GM06990 (cell line): ENCODE measurements around the gene CFLAR.

ENCODE experiments used
- DNase-seq: peaks from one replicate; pipeline ENCODE4 v3.0.0-alpha.2; 2011; ENCODE audit not compliant: insufficient read length; ENCODE audit errors: extremely low read depth
- H3K27me3 ChIP-seq: replicated peaks from 2 replicates; pipeline ENCODE4 v1.6.0; 2011; ENCODE audit warnings: low read length; ENCODE audit not compliant: control insufficient read depth, insufficient read depth
- H3K36me3 ChIP-seq: 2 replicates; pipeline ENCODE4 v1.5.1; 2011; ENCODE audit warnings: low read length; ENCODE audit not compliant: control insufficient read depth, insufficient read depth
- H3K4me3 ChIP-seq: replicated peaks from 2 replicates; pipeline ENCODE4 v1.5.1; 2011; ENCODE audit warnings: low read depth, mild to moderate bottlenecking, control low read depth, low read length
- TF ChIP-seq, protein P1 (sequence below): IDR thresholded peaks from 2 replicates; pipeline ENCODE4 v1.5.1; 2011; ENCODE audit warnings: low read length, control low read depth, mild to moderate bottlenecking, inconsistent platforms; ENCODE audit not compliant: insufficient read depth, poor library complexity, severe bottlenecking

The CFLAR gene

DNA sequence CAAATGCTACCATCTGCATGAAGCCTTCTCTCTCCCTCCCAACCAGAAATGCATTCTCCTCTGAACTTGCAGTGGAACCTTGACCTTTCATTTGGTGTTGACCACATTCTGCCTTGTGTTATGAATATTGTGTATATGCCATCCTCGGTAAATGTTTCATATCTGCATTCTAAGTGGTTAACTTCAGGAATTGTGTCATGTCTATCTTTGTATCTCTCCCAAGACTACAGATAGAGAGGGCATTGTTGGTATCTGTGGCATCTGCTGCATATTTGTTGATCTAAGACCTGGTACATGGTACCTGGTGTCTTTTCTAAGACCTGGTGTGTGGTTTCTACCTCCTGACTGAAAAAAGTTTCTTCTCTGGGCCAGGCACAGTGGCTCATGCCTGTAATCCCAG is 101.0 kb downstream of the CFLAR start:
- H3K27me3 ChIP-seq: no peaks in the 10 kb centered on the region

DNA sequence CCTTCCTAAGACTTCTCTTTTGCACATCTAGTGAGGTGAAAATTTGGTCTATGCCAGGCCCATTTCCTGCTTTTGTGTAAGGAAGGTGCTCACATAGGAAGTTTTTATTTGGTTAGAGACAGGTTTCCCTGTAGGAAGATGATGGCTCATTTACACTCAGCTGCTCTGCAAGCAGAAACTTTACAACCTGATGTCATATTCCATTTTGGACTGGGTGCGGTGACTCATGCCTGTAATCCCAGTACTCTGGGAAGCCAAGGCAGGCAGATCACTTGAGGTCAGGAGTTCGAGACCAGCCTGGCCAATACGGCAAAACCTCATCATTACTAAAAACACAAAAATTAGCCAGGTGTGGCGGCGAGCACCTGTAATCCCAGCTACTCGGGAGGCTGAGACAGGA is 102.8 kb downstream of the CFLAR start:
- no peak for DNase-seq
- Histone ChIP-seq H3K4me3 (no peak overlapping the region), H3K36me3 (no peaks in the 10 kb centered on the region), H3K27me3 (no peaks in the 10 kb centered on the region)
- TF ChIP-seq, protein P1, sequence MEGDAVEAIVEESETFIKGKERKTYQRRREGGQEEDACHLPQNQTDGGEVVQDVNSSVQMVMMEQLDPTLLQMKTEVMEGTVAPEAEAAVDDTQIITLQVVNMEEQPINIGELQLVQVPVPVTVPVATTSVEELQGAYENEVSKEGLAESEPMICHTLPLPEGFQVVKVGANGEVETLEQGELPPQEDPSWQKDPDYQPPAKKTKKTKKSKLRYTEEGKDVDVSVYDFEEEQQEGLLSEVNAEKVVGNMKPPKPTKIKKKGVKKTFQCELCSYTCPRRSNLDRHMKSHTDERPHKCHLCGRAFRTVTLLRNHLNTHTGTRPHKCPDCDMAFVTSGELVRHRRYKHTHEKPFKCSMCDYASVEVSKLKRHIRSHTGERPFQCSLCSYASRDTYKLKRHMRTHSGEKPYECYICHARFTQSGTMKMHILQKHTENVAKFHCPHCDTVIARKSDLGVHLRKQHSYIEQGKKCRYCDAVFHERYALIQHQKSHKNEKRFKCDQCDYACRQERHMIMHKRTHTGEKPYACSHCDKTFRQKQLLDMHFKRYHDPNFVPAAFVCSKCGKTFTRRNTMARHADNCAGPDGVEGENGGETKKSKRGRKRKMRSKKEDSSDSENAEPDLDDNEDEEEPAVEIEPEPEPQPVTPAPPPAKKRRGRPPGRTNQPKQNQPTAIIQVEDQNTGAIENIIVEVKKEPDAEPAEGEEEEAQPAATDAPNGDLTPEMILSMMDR: no peak

More for the DNA sequence above, 101.0 kb downstream of the CFLAR start:
- no peak for DNase-seq
- Histone ChIP-seq H3K36me3 (no peaks in the 10 kb centered on the region), H3K4me3 (no peak overlapping the region)
- TF ChIP-seq, protein P1: no peak

DNA sequence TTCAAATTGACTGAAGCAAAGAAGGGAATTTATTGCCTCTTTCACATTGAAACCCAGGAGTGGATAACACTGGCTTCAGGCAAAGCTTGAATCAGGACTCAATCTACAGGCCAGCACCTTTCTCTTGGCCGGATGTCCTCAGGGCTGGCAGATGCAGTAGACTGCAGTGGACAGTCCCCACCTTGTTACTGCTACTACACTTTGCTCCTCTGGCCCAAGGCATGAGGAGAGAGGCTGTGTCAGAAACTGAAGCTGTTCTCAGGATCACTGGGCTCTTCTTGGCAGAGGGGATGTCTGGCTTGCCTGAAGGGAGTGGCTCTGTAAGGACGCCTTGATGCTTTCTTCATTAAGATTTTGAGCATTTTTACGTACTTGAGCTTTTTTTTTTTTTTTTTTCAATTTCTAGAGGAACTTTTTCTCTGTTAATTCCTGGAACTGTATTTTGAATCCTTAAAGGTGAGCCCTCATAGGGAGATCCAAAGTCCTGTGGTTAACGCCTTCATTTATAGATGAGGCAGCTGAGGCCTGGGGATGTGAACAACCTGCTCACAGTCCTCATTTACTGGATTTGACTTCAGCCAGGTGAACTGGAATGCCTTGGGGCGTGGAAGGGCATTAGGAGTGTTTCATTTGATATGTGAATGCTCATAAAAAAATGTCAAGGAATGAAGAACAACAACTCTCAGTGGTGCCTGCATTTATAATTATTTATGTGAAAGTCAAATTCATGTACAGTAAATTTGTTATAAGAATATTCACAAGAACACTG is 103.5 kb downstream of the CFLAR start:
- H3K4me3 ChIP-seq: no peak overlapping the region
- TF ChIP-seq, protein P1: no peak
- H3K27me3 ChIP-seq: no peaks in the 10 kb centered on the region
- no peak for DNase-seq
- no peaks in the 10 kb centered on the region for H3K36me3 ChIP-seq

DNA sequence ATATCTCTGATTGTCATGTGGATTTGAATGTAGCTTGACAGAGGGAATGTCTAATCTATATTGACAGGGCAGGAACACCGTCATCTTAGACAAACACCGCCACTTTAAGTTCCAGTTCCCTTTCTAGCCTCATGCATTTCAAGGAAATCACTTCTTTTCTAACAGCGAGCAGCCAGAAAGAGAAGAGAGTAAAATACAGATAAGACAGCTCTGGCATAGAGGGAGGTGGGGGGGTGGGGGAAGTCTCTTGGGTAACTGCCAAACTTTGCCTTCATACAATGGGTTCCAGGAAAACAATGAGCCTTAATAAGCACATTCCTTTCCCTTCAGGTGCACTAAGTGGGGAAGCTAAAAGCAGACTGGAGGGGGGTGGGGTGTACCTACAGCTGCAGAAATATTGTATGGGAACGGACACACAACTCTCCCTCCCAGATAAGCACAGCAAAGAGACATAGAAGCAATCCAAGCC is 104.2 kb downstream of the CFLAR start:
- Histone ChIP-seq H3K36me3 (no peaks in the 10 kb centered on the region), H3K27me3 (no peaks in the 10 kb centered on the region), H3K4me3 (no peak overlapping the region)
- TF ChIP-seq, protein P1: no peak
- no peak for DNase-seq

DNA sequence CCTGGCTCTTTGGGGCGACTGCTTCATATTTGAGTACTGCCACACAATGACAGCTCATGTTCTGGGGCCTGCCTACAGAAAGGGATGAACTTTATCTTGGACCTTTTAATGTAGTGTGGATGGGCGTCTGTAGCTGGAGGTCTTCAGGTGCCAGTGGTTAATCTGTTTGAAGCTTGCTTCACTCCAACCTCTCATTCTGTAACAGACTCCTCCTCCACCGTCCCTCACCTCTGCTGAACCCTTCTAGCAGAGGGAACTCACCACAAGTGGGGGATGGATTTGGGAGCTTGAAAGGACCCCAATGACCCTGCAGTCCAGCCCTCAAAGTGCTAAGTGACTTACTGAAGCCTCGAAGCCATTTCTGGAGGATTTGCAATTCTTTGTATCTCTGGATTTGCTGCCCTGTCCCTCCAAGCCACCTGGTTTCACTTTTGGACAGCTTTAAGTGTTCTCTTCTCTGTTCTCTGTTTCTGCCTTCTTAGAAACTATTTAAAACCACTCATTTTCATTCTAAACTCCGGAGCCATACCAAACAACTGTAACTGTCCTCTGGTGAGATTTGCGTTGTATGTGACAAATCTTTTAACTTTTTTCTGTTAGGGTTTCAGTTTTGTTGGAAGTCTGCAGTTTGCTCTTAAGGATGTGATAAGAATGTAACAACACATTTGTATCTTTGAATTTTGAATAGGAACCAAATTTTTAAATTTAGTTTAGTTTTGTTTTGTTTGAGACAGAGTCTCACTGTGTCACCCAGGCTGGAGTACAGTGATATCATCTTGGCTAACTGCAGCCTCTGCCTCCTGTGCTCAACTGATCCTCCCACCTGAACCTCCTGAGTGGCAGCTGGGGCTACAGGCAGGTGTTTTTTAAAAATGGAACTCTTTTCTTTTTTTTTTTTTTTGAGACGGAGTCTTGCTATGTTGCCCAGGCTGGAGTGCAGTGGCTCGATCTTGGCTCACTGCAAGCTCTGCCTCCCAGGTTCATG is 107.4 kb downstream of the CFLAR start:
- no peaks in the 10 kb centered on the region for H3K36me3 ChIP-seq
- DNase-seq: no peak
- no peaks in the 10 kb centered on the region for H3K27me3 ChIP-seq
- H3K4me3 ChIP-seq: no peak overlapping the region
- TF ChIP-seq, protein P1: no peak
